ENCODE measurements around the gene PRR15L. TPM values are rescaled to one million over a fixed set of nuclear protein-coding genes. Genes with fewer than 3 reads are reported as not detected.

The PRR15L gene
- total RNA-seq, 6 experiments from 2014 or later, result not detected

DNA sequence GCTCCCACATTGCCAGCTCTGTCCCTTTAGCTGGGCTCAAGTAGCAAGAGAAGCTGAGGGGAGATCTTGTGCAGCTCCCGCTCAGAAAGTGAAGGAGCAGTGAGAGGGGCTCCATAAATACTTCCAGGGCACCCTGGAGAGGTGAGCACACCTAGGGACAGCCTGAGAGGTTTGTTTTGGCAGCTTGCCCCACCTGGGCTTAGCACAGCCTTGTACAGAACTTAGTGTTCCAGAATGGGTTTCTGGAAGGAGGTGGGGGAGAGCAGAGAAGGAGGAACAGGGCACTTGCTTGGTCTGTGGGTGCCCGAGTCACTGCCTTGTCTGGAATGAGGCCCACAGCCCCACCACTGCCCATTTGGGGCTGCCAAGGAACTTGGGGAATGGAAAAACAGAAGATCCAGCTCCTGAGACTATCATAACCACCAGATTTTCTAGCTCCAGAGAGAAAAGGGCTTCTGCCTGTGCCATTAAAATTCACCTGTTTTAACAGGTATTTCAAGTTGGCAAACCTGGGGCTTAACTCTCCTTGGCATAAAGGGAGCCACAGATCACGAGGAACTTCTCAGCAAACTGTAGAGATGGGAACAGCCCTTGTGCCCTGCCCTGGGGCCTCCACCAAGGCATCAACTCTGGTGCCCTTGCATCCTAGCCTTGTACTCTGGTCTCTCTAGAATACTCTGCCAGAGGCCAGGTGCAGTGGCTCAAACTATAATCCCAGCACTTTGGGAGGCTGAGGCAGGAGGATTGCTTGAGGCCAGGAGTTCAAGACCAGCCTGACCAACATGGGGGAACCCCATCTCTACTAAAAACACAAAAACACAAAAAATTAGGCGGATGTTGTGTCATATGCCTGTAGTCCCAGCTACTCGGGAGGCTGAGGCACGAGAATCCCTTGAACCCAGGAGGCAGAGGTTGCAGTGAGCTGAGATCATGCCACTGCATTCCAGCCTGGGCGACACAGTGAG, 1.9 kb downstream of the PRR15L start:
- no peak overlapping the region for H3K27ac Mint-ChIP-seq
- H3K9me3 Mint-ChIP-seq, result no peaks in the 10 kb centered on the region
- no peaks in the 10 kb centered on the region for H3K4me1 Mint-ChIP-seq (ENCODE audit: low read depth)
- peaks cover 4% of the 10 kb centered on the region for H3K27me3 Mint-ChIP-seq (ENCODE audit: insufficient read depth)
- no peak for DNase-seq
- H3K36me3 Mint-ChIP-seq (ENCODE audit: low read depth), result no peaks in the 10 kb centered on the region
- TF ChIP-seq, protein P1, sequence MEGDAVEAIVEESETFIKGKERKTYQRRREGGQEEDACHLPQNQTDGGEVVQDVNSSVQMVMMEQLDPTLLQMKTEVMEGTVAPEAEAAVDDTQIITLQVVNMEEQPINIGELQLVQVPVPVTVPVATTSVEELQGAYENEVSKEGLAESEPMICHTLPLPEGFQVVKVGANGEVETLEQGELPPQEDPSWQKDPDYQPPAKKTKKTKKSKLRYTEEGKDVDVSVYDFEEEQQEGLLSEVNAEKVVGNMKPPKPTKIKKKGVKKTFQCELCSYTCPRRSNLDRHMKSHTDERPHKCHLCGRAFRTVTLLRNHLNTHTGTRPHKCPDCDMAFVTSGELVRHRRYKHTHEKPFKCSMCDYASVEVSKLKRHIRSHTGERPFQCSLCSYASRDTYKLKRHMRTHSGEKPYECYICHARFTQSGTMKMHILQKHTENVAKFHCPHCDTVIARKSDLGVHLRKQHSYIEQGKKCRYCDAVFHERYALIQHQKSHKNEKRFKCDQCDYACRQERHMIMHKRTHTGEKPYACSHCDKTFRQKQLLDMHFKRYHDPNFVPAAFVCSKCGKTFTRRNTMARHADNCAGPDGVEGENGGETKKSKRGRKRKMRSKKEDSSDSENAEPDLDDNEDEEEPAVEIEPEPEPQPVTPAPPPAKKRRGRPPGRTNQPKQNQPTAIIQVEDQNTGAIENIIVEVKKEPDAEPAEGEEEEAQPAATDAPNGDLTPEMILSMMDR (IDR thresholded peaks at IDR 0.05), result no peak
- no peak overlapping the region for H3K4me3 Mint-ChIP-seq

- no peaks in the 10 kb centered on the region for H3K9me3 Mint-ChIP-seq
- H3K27ac Mint-ChIP-seq, result no peak overlapping the region
- H3K27me3 Mint-ChIP-seq (ENCODE audit: insufficient read depth), result peaks cover 2% of the 10 kb centered on the region
- peaks cover 12% of the 10 kb centered on the region for H3K4me1 Mint-ChIP-seq (ENCODE audit: low read depth)
- TF ChIP-seq, protein P1 (IDR thresholded peaks at IDR 0.05), result peak; percentile 56
- H3K4me3 Mint-ChIP-seq, result no peak overlapping the region
- no peak for DNase-seq
- H3K36me3 Mint-ChIP-seq (ENCODE audit: low read depth), result no peaks in the 10 kb centered on the region
Measured at GRCh38 chr17:47953909-47954308, 3.8 kb downstream of the PRR15L start.

DNA sequence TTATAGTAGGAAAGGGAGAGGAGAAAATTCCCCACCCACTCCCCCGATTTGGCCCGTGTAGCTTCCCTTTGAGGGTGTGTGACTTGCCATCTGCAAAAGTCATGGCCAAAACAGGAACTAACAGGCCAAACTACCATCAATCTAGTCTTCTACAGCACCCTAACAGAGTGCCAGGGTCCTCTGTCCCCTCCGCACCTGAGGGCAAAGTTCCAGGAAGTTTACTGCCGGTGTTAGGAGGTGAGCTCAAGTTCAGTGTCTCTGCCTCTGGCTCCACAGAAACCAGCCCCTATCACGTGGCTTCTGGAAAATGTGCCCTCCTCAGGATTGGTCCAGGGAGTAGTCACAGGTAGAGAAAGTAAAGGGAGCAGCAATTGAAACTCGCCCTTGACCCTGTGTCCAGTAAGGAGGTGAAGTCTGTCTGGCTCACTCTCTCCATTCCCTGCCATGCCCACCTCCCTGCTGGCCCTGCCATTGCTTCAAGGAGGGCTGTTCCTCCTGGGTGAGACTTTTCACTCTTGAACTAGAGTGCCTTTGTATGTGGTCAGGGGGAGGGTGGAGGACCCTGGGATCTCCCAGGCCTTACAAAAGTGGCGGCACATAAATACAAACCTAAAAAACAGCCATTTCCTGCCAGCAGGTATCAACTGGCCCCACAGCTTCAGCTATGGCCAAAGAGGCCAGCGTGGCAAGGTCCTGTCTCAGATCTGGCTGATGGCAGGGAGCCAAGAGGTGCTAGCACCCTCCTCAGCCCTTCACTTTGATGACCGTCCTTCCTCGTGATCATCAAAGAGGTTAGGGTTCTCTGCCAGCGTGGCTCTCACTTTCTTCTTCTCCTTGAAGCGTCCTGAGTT, 5.3 kb downstream of the PRR15L start:
- TF ChIP-seq, protein P1 (IDR thresholded peaks at IDR 0.05), result no peak
- Mint-ChIP-seq H3K9me3 (no peaks in the 10 kb centered on the region), H3K4me1 (ENCODE audit: low read depth) (peaks cover 19% of the 10 kb centered on the region), H3K36me3 (ENCODE audit: low read depth) (no peaks in the 10 kb centered on the region), H3K4me3 (no peak overlapping the region), H3K27me3 (ENCODE audit: insufficient read depth) (peaks cover 1% of the 10 kb centered on the region; the same call in 1 of the 2 replicates), H3K27ac (no peak overlapping the region)
- no peak for DNase-seq

DNA sequence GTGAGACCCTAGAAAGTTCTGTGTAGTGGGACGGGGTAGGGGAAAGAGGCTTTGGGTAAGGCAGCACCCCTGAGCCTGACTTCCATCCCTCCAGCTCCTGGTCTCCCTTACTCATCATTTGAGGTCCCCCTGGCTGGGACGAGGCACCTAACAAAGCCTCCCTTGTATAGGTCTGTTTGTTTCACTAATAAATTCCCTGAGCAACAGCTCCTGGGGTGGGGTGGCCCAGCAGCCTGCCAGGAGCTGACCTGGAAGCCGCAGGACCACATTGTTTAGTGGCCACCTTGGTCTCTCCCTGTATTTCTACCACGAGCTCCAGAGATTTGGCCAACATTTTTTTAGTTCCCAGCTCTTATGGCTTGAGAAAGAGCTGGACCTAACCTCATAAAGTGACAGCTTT, 7.2 kb downstream of the PRR15L start:
- Mint-ChIP-seq H3K4me1 (ENCODE audit: low read depth) (peaks cover 29% of the 10 kb centered on the region), H3K27ac (no peak overlapping the region), H3K36me3 (ENCODE audit: low read depth) (no peaks in the 10 kb centered on the region), H3K4me3 (no peak overlapping the region), H3K9me3 (no peaks in the 10 kb centered on the region), H3K27me3 (ENCODE audit: insufficient read depth) (peaks cover 1% of the 10 kb centered on the region; the same call in 1 of the 2 replicates)
- DNase-seq, result no peak
- TF ChIP-seq, protein P1 (IDR thresholded peaks at IDR 0.05), result no peak

DNA sequence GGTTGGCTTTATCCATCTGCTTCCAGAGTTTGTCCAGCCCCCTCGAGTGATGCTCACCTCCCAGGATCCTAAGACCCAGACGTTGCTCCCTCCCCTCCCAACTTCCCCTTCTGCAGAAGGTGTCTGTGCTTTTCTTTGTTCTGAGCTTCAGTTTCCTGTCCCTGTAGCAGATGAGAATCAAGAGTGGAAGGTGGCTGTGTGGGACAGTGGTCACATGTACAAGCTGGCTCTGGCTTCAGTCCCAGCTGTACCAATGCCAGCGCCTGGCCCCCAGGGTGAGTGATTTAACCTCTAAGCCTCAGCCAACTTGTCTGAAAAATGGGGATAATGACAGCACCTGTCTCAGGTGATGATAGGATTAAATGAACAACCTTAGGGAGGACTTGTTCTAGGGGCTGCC, 7.7 kb downstream of the PRR15L start:
- Mint-ChIP-seq H3K4me3 (no peak overlapping the region), H3K4me1 (ENCODE audit: low read depth) (peaks cover 34% of the 10 kb centered on the region), H3K36me3 (ENCODE audit: low read depth) (no peaks in the 10 kb centered on the region; the same call in 1 of the 2 replicates), H3K27ac (no peak overlapping the region; the same call in 1 of the 2 replicates), H3K9me3 (no peaks in the 10 kb centered on the region), H3K27me3 (ENCODE audit: insufficient read depth) (peaks cover 1% of the 10 kb centered on the region; the same call in 1 of the 2 replicates)
- no peak for DNase-seq
- TF ChIP-seq, protein P1 (IDR thresholded peaks at IDR 0.05), result no peak

Data from HFFc6 (cell line).